ENCODE results near the gene EID3. TPM values are rescaled to one million over a fixed set of nuclear protein-coding genes. Genes with fewer than 3 reads are reported as not detected.

Gene EID3
- total and polyA plus RNA-seq, 8 donors, result 1.6 to 78.1 (median 19.5) TPM

DNA sequence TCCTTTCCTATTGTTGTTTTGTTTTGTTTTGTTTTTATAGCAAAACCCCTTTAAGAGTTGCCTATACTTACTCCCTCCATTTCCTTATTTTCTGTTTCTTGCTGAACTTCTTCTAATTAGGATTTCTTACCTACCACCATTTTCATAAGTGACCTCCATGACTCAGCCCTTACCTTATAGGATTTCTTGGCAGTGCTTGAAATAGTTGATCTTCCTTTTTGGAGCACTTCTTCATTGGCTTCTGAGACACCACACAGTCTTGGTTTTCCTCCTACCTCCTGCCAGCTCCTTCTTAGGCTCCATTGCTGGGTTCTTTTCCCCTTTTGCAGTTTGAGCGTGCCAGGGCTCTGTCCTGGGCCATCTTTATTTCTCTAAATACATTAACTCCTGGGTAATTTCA is 23.4 kb upstream of the EID3 start:
- TF ChIP-seq POLR2AphosphoS5 (IDR thresholded peaks at IDR 0.05) (no peak), EP300 (IDR thresholded peaks at IDR 0.05) (no peak), POLR2A (IDR thresholded peaks at IDR 0.05) (no peak)
- TF ChIP-seq, protein P1, sequence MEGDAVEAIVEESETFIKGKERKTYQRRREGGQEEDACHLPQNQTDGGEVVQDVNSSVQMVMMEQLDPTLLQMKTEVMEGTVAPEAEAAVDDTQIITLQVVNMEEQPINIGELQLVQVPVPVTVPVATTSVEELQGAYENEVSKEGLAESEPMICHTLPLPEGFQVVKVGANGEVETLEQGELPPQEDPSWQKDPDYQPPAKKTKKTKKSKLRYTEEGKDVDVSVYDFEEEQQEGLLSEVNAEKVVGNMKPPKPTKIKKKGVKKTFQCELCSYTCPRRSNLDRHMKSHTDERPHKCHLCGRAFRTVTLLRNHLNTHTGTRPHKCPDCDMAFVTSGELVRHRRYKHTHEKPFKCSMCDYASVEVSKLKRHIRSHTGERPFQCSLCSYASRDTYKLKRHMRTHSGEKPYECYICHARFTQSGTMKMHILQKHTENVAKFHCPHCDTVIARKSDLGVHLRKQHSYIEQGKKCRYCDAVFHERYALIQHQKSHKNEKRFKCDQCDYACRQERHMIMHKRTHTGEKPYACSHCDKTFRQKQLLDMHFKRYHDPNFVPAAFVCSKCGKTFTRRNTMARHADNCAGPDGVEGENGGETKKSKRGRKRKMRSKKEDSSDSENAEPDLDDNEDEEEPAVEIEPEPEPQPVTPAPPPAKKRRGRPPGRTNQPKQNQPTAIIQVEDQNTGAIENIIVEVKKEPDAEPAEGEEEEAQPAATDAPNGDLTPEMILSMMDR (IDR thresholded peaks at IDR 0.05), result no peak
- H3K4me1 ChIP-seq, result peaks cover 0 to 31% (median 7%) of the 10 kb centered on the region in 4 donors
- 79 to 98% (median 96%) methylated on average over 1 of the region's 1 CpG for WGBS, 5 donors
- H3K27ac ChIP-seq, result peak overlapping the region in 2 of 5 donors; percentile 4 to 46
- intact Hi-C loops (cut with DNase I; ENCODE audit: low total_unique reads), result no loop called here
- no peaks in the 10 kb centered on the region for H3K36me3 ChIP-seq
- no peak overlapping the region for H3K4me3 ChIP-seq
- H3K27me3 ChIP-seq, result no peaks in the 10 kb centered on the region
- no peaks in the 10 kb centered on the region for H3K9me3 ChIP-seq
- DNase-seq, result no peak

DNA sequence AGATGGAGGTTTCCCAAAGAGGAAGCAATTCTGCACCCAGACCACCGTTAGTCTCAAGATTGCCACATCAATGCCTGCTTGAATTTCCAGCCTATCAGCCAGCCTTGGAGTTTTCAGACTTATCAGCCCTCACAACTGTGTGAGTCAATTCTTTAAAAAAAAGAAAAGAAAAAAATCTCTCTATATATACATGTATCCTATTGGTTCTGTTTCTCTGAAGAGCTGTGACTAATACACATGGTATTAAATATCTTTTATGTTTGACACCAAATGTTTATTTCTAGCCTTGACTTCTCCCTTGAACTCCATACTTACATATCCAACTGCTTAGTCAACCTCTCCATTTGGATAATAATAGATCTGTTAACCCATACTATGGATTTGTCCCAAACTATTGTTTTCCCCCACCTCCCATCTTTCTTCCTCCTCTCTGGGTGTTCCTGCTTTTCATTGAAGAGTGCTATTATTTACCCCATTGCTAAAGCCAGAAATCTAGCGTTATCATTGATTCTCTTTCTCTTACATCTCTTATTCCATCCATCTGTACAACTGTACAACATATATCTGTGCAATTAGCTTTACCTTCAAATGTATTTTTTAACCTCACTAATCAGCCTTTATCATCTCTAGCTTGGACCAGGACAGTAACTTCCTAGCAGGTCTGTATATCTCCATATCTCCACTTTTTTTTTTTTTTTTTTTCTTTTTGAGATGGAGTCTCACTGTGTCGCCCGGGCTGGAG is 22.7 kb upstream of the EID3 start:
- Histone ChIP-seq H3K9me3 (no peaks in the 10 kb centered on the region), H3K27ac (peak overlapping the region in 2 of 5 donors; percentile 4 to 46), H3K36me3 (no peaks in the 10 kb centered on the region), H3K4me1 (peaks cover 3 to 34% (median 12%) of the 10 kb centered on the region in 4 donors), H3K4me3 (no peak overlapping the region), H3K27me3 (no peaks in the 10 kb centered on the region)
- TF ChIP-seq, protein P1 (IDR thresholded peaks at IDR 0.05), result no peak
- peak in 1 of 3 donors; percentile 16 for TF ChIP-seq POLR2AphosphoS5 (IDR thresholded peaks at IDR 0.05)
- intact Hi-C loops (cut with DNase I; ENCODE audit: low total_unique reads), result no loop called here
- WGBS, 5 donors, result 54 to 72% (median 64%) methylated on average over 2 to 4 of the region's 4 CpGs
- DNase-seq, result no peak

DNA sequence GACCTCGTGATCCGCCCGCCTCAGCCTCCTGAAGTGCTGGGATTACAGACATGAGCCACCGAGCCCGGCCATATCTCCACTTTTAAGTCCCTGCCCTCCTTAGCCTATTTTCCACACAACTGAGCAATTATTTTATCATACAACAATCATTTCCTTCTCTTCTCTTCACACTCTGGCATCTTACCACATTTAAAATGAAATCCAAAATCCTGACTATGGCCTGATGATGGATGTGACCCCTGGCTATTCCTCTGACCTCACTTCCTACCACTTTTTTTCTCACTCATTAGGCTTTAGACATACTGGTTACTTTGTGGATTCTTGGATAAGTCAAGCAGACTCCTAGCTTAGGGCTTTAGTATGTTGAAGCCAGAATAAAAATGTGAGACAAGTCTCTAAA is 21.9 kb upstream of the EID3 start:
- Histone ChIP-seq H3K27me3 (no peaks in the 10 kb centered on the region), H3K36me3 (no peaks in the 10 kb centered on the region), H3K27ac (no peak overlapping the region), H3K4me3 (no peak overlapping the region), H3K9me3 (no peaks in the 10 kb centered on the region), H3K4me1 (peaks cover 10 to 35% (median 19%) of the 10 kb centered on the region in 4 donors)
- TF ChIP-seq, protein P1 (IDR thresholded peaks at IDR 0.05), result no peak
- TF ChIP-seq POLR2AphosphoS5 (IDR thresholded peaks at IDR 0.05) (no peak), POLR2A (IDR thresholded peaks at IDR 0.05) (no peak), EP300 (IDR thresholded peaks at IDR 0.05) (no peak)
- no peak for DNase-seq
- intact Hi-C loops (cut with DNase I; ENCODE audit: low total_unique reads), result no loop called here
- WGBS, 5 donors, result 87 to 96% (median 91%) methylated on average over 5 of the region's 5 CpGs

DNA sequence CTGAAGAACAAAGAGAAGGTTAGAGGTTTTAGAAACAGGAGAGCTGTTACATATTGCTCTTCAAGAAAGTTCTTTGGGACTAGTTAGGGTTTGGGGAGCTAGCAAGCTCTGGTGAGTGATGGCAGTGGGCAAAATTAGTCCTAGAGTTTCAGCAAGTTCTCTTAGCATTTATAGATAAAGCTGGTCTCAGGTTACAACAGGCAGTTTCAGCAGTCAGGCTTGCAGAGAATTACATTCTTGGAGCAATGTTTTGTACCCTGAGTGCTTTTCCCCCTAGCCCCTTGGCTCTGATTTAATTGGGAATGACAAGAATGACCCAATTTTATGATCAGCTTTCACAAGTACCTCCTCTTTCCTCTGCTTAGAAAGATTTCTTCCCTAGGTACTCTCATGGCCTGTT is 21.4 kb upstream of the EID3 start:
- intact Hi-C loops (cut with DNase I; ENCODE audit: low total_unique reads), result no loop called here
- H3K36me3 ChIP-seq, result no peaks in the 10 kb centered on the region
- H3K9me3 ChIP-seq, result no peaks in the 10 kb centered on the region
- no peak for DNase-seq
- H3K27me3 ChIP-seq, result no peaks in the 10 kb centered on the region
- H3K27ac ChIP-seq, result no peak overlapping the region
- peaks cover 10 to 31% (median 20%) of the 10 kb centered on the region in 4 donors for H3K4me1 ChIP-seq
- H3K4me3 ChIP-seq, result no peak overlapping the region
- TF ChIP-seq POLR2A (IDR thresholded peaks at IDR 0.05) (no peak), EP300 (IDR thresholded peaks at IDR 0.05) (no peak), POLR2AphosphoS5 (IDR thresholded peaks at IDR 0.05) (no peak)
- TF ChIP-seq, protein P1 (IDR thresholded peaks at IDR 0.05), result no peak
